ENCODE measurements around the gene CARHSP1. TPM values are rescaled to one million over a fixed set of nuclear protein-coding genes. Genes with fewer than 3 reads are reported as not detected.

CARHSP1 gene
- polyA plus RNA-seq, 1 of the 3 experiments (the other 2 are of a cell fraction), result 93.6 TPM

- no peaks in the 10 kb centered on the region for H3K9me2 ChIP-seq
- H3F3A ChIP-seq (replicated peaks; ENCODE audit: insufficient read depth), result peaks cover 4% of the 10 kb centered on the region
- H3K4me2 ChIP-seq, result peak overlapping the region; percentile 100
- WGBS (ENCODE audit: low lambda C conversion rate), result 20% methylated on average over 34 of the region's 35 CpGs
- no peaks in the 10 kb centered on the region for H3K9me3 ChIP-seq
- peaks cover 59% of the 10 kb centered on the region for H3K79me2 ChIP-seq (ENCODE audit: insufficient read depth)
- H4K20me1 ChIP-seq (ENCODE audit: insufficient read depth), result peaks cover 41% of the 10 kb centered on the region
- ChIA-PET POLR2A (no interaction called here), CTCF (interaction anchor here (4.8 kb wide), 1 partner anchor 12 kb away, joined by 50 read pairs; no protein-coding TSS in a partner anchor)
- H3K27ac ChIP-seq (ENCODE audit: low read depth in 2 of 2, low read length in 1 of 2), result peak overlapping the region; percentile 77 to 83
- H3K4me1 ChIP-seq (ENCODE audit: control insufficient read depth in 1 of 2, insufficient read depth in 2 of 2, low read depth in 1 of 2, low read length in 1 of 2), result peaks cover 33 to 35% of the 10 kb centered on the region in 2 experiments; a peak in 2 of 4 replicates
- TF ChIP-seq YY1 (IDR thresholded peaks at IDR 0.05; ENCODE audit: low read depth) (no peak), MXI1 (IDR thresholded peaks at IDR 0.05; ENCODE audit: low read depth, low read length) (peak; percentile 50; the same call in 1 of the 2 replicates), TCF12 (IDR thresholded peaks at IDR 0.05) (no peak), NFIC (IDR thresholded peaks at IDR 0.05; ENCODE audit: borderline replicate concordance) (no peak), MAX (IDR thresholded peaks at IDR 0.05; ENCODE audit: low read depth) (0 out of 2 replicates have a peak, but pooled peaks have one; percentile 5)
- no peaks in the 10 kb centered on the region for H3K27me3 ChIP-seq (ENCODE audit: insufficient read depth)
- H3K4me3 ChIP-seq (ENCODE audit: low read depth in 2 of 2, low read length in 1 of 2), result peak overlapping the region; percentile 62 to 81
- H3K9ac ChIP-seq, result peak overlapping the region; percentile 88
- peak; percentile 69 for DNase-seq
- no peaks in the 10 kb centered on the region for H3K36me3 ChIP-seq (replicated peaks in 1 of 2; ENCODE audit: control insufficient read depth in 1 of 2, insufficient read depth in 2 of 2, low read length in 1 of 2)
- H2AFZ ChIP-seq (ENCODE audit: low read depth), result peak overlapping the region; percentile 73; the same call in 1 of the 2 replicates
Observed at GRCh38 chr16:8867216-8867931, 1.4 kb downstream of the CARHSP1 start.

- H3K9me3 ChIP-seq, result no peaks in the 10 kb centered on the region
- H3K79me2 ChIP-seq (ENCODE audit: insufficient read depth), result peaks cover 64% of the 10 kb centered on the region
- peaks cover 46% of the 10 kb centered on the region for H4K20me1 ChIP-seq (ENCODE audit: insufficient read depth)
- H3K36me3 ChIP-seq (replicated peaks in 1 of 2; ENCODE audit: control insufficient read depth in 1 of 2, insufficient read depth in 2 of 2, low read length in 1 of 2), result no peaks in the 10 kb centered on the region
- WGBS (ENCODE audit: low lambda C conversion rate), result 27% methylated on average over 3 of the region's 16 CpGs
- H3K27ac ChIP-seq (ENCODE audit: low read depth in 2 of 2, low read length in 1 of 2), result peak overlapping the region in 1 of 2 experiments; percentile 83; a peak in 1 of 4 replicates
- no peaks in the 10 kb centered on the region for H3K27me3 ChIP-seq (ENCODE audit: insufficient read depth)
- H3K4me2 ChIP-seq, result peak overlapping the region; percentile 100
- no peaks in the 10 kb centered on the region for H3K9me2 ChIP-seq
- DNase-seq, result no peak
- H3K4me3 ChIP-seq (ENCODE audit: low read depth in 2 of 2, low read length in 1 of 2), result peak overlapping the region; percentile 62 to 81
- ChIA-PET CTCF (interaction anchor here (0.9 to 4.8 kb wide), 2 partner anchors 13 kb away, joined by 3 to 50 read pairs; no protein-coding TSS in a partner anchor), POLR2A (no interaction called here)
- no peak overlapping the region for H2AFZ ChIP-seq (ENCODE audit: low read depth)
- H3K4me1 ChIP-seq (ENCODE audit: control insufficient read depth in 1 of 2, insufficient read depth in 2 of 2, low read depth in 1 of 2, low read length in 1 of 2), result peaks cover 33 to 35% of the 10 kb centered on the region in 2 experiments; a peak in 2 of 4 replicates
- peaks cover 4% of the 10 kb centered on the region for H3F3A ChIP-seq (replicated peaks; ENCODE audit: insufficient read depth)
- TF ChIP-seq CHD2 (IDR thresholded peaks at IDR 0.05; ENCODE audit: low read length, partially characterized antibody) (no peak), TEAD4 (IDR thresholded peaks at IDR 0.05; ENCODE audit: borderline replicate concordance, insufficient read depth) (no peak), POLR2AphosphoS5 (IDR thresholded peaks at IDR 0.05; ENCODE audit: low read depth, low read length) (no peak), MAX (IDR thresholded peaks at IDR 0.05; ENCODE audit: low read depth) (no peak), YY1 (IDR thresholded peaks at IDR 0.05; ENCODE audit: low read depth) (no peak), ELF1 (IDR thresholded peaks at IDR 0.05) (no peak), RCOR1 (IDR thresholded peaks at IDR 0.05; ENCODE audit: low read length) (no peak), MXI1 (IDR thresholded peaks at IDR 0.05; ENCODE audit: low read depth, low read length) (no peak), GATA2 (CRISPR knock-in tag; IDR thresholded peaks at IDR 0.05) (no peak), NFIC (IDR thresholded peaks at IDR 0.05; ENCODE audit: borderline replicate concordance) (no peak), RXRA (IDR thresholded peaks at IDR 0.05; ENCODE audit: borderline replicate concordance, low read depth) (no peak), EZH2phosphoT487 (IDR thresholded peaks at IDR 0.05; ENCODE audit: borderline replicate concordance, low read depth) (no peak), USF1 (IDR thresholded peaks at IDR 0.05; ENCODE audit: borderline replicate concordance, low read depth) (no peak), MEF2A (IDR thresholded peaks at IDR 0.05; ENCODE audit: borderline replicate concordance, low read depth) (no peak), TAF1 (IDR thresholded peaks at IDR 0.05; ENCODE audit: borderline replicate concordance, low read depth, low read length) (no peak), USF2 (IDR thresholded peaks at IDR 0.05; ENCODE audit: borderline replicate concordance, low read depth, low read length) (no peak)
- H3K9ac ChIP-seq, result peak overlapping the region; percentile 88
Observed at GRCh38 chr16:8866884-8867215, 2.0 kb downstream of the CARHSP1 start.

Measured in SK-N-SH (cell line).